PFSK-1 (cell line): Measurements from ENCODE around the gene SYNE2.

ENCODE experiments used
- FOXP2 ChIP-seq: optimal IDR thresholded peaks from 2 replicates; pipeline ENCODE3; 2011; ENCODE audit warnings: borderline replicate concordance, control low read depth, inconsistent platforms; ENCODE audit not compliant: insufficient read depth; ENCODE audit errors: extremely low read length, extremely low read depth
- POLR2AphosphoS5 ChIP-seq: IDR thresholded peaks from 2 replicates; pipeline ENCODE4 v1.6.1; 2012; ENCODE audit warnings: low read depth, mild to moderate bottlenecking, control low read depth, low read length, moderate library complexity
- SIN3A ChIP-seq: IDR thresholded peaks from 2 replicates; pipeline ENCODE4 v1.6.1; 2012; ENCODE audit warnings: mild to moderate bottlenecking, low read length, moderate library complexity, borderline replicate concordance; ENCODE audit not compliant: insufficient read depth
- TAF1 ChIP-seq: IDR thresholded peaks from 2 replicates; pipeline ENCODE4 v1.6.1; 2012; ENCODE audit warnings: low read length, control low read depth, borderline replicate concordance; ENCODE audit not compliant: insufficient read depth
- TF ChIP-seq, protein P1 (sequence below), 2 experiments: IDR thresholded peaks; 2 replicates each; pipeline versions ENCODE4 v1.6.1 to v1.8.0; 2011 to 2012; ENCODE audit warnings: low read depth in 2 of 2, low read length in 2 of 2, control low read depth in 1 of 2, inconsistent platforms in 1 of 2, mild to moderate bottlenecking in 1 of 2, moderate library complexity in 1 of 2; ENCODE audit not compliant: insufficient read depth in 1 of 2

SYNE2 gene

DNA sequence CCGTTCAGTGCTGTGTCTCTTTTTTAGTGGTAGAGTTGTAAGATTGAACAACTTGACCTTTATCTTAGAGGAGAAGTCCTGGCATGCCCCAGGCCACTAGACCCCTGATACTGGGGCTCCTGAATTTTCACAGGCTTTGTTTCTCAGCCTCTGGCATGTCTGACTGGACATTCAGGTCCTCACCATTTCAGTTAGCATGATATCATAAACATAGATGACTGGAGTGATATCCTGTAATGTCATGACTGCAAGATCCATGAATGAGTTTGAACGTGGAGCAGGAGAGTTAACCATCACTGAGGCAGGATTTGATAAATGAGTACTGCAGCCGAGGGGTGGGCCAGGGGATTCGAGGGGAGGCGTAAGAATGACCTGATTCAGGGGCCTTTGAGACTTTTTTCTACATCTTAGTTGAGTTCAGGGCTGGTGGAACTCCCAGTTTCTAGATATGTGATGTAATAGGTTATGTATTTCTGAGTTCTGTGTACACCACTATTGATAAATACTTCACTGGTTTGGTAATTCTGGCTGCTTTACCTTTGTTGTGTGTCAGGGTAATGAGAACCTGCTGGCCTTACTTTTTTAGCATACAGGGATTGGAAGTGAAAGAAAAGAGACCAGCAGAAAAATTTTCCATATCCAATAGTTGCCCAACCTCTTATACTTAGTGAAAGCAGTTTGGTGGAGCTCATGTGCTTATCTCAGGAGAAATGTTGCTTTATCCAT, 217.0 kb downstream of the SYNE2 start:
- TF ChIP-seq POLR2AphosphoS5 = no peak
- no peak for TF ChIP-seq TAF1
- TF ChIP-seq, protein P1, sequence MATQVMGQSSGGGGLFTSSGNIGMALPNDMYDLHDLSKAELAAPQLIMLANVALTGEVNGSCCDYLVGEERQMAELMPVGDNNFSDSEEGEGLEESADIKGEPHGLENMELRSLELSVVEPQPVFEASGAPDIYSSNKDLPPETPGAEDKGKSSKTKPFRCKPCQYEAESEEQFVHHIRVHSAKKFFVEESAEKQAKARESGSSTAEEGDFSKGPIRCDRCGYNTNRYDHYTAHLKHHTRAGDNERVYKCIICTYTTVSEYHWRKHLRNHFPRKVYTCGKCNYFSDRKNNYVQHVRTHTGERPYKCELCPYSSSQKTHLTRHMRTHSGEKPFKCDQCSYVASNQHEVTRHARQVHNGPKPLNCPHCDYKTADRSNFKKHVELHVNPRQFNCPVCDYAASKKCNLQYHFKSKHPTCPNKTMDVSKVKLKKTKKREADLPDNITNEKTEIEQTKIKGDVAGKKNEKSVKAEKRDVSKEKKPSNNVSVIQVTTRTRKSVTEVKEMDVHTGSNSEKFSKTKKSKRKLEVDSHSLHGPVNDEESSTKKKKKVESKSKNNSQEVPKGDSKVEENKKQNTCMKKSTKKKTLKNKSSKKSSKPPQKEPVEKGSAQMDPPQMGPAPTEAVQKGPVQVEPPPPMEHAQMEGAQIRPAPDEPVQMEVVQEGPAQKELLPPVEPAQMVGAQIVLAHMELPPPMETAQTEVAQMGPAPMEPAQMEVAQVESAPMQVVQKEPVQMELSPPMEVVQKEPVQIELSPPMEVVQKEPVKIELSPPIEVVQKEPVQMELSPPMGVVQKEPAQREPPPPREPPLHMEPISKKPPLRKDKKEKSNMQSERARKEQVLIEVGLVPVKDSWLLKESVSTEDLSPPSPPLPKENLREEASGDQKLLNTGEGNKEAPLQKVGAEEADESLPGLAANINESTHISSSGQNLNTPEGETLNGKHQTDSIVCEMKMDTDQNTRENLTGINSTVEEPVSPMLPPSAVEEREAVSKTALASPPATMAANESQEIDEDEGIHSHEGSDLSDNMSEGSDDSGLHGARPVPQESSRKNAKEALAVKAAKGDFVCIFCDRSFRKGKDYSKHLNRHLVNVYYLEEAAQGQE (IDR thresholded peaks at IDR 0.05; ENCODE audit: insufficient read depth in 1 of 2, low read depth in 2 of 2, low read length in 2 of 2) = no peak
- no peak for TF ChIP-seq SIN3A
- TF ChIP-seq FOXP2 = no peak

DNA sequence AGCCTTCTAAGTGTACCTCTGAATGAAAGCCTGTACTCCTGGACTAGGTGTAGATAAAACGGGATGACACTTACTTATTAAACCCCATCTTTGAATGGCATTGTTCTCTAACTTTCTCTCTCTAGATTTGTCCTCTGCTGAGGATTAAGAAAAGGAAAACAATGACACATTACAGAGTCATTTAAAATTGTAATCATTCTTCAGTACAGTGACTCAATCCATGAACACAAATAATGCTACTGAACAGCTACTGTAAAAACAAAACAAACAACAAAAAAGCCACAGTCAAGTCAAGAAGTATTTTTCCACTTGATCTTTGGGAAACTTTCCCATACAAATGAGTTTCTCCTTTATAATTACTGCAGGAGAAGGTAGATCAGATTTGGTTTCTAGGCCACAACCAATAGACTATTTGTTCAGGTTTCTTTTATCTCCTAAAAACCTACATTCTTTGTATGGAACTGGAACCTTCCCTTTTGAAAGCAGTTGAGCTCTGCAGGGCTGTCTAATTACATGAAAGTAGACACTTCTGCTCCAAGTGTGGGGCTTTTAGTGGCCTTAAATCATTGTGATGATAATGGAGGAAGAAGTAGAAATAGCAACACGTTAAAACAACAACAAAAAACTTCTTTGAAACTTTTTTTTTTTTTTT, 222.3 kb downstream of the SYNE2 start:
- TF ChIP-seq POLR2AphosphoS5 = no peak
- no peak for TF ChIP-seq TAF1
- TF ChIP-seq FOXP2 = no peak
- TF ChIP-seq SIN3A = no peak
- TF ChIP-seq, protein P1 (IDR thresholded peaks at IDR 0.05; ENCODE audit: insufficient read depth in 1 of 2, low read depth in 2 of 2, low read length in 2 of 2) = no peak

DNA sequence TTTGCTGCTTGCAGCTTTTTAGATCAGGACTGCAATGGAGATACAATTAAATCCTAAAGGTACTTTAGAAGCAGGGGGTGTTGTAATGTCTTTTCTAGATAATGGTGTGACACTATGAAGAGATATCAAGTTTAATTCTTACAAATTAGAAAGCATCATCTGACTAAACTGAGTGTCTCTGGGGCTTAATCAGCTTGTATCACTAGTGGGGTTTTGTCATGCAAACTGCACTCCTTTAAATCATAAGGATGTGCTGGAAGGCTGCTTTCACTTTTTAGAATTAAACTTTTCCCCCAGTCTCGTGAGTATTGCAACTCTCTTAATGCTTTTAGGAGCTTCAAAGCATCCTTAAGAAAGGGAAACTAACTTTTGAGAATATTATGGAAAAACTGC, 222.8 kb downstream of the SYNE2 start:
- TF ChIP-seq SIN3A (no peak), TAF1 (no peak), FOXP2 (no peak), POLR2AphosphoS5 (no peak)
- TF ChIP-seq, protein P1 (IDR thresholded peaks at IDR 0.05; ENCODE audit: insufficient read depth in 1 of 2, low read depth in 2 of 2, low read length in 2 of 2) = no peak

- TF ChIP-seq, protein P1 (IDR thresholded peaks at IDR 0.05; ENCODE audit: insufficient read depth in 1 of 2, low read depth in 2 of 2, low read length in 2 of 2) = no peak
- TF ChIP-seq FOXP2 (no peak), POLR2AphosphoS5 (no peak), TAF1 (no peak), SIN3A (no peak)
These were observed 227.6 kb downstream of the SYNE2 start for GRCh38 chr14:64080452-64080851.

- TF ChIP-seq SIN3A (no peak), FOXP2 (no peak), TAF1 (no peak), POLR2AphosphoS5 (no peak)
- TF ChIP-seq, protein P1 (IDR thresholded peaks at IDR 0.05; ENCODE audit: insufficient read depth in 1 of 2, low read depth in 2 of 2, low read length in 2 of 2) = no peak
These were observed 228.5 kb downstream of the SYNE2 start for GRCh38 chr14:64081174-64081746.
